ENCODE measurements around the gene SPDYE4. TPM values are rescaled to one million over a fixed set of nuclear protein-coding genes. Genes with fewer than 3 reads are reported as not detected.

SPDYE4 gene
- total RNA-seq (2021; ENCODE audit: unreplicated experiment) (not detected), Bru-seq, nascent RNA (not detected), BruChase-seq, experiment 1, labeled RNA remaining after a 2-hour chase (not detected), BruChase-seq, experiment 2, labeled RNA remaining after a 6-hour chase (not detected)
- not detected for polyA plus RNA-seq (2012; ENCODE audit: insufficient read length)
- long read RNA-seq, partial matches to known transcripts: 0 of 1 reads
- long read RNA-seq, other reads (novel, unspliced or antisense): 1 of 1 reads

DNA sequence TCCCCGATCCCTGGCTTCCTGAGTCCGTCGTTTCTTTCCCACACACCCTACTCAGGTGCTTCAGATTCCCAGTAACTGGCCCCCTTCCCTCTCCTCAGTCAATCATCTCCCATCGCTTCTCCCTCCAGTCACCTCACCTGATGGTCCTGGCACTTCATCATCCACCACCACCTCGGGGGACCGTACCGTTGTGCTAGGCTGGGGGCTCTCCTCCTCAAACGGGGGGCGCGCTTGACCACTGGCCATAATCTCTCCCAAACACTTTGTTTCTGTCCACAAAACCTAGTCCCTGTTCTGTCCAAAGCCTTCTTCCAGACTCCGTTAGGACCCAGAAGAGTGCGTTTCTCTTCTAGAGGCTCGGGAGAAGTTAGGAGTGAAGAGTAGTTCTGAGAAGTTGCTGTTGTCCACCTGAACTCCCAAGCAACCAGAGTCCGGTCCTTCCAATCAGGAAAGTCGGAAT lies at the start of gene SPDYE4:
Gene SPDYE4 (minus strand): TSS at position 410 of the 460 bp plus-strand sequence. CDS start 164 bp downstream, at position 246.
- TF ChIP-seq SIN3A (IDR thresholded peaks at IDR 0.05; ENCODE audit: borderline replicate concordance, insufficient read depth, low read depth, low read length) (no peak), CTCF (IDR thresholded peaks at IDR 0.05) (no peak), POLR2AphosphoS5 (IDR thresholded peaks at IDR 0.05; ENCODE audit: low read depth, low read length) (no peak), TCF7L2 (IDR thresholded peaks at IDR 0.05; ENCODE audit: low read depth, low read length) (no peak)
- TF ChIP-seq, protein P1, sequence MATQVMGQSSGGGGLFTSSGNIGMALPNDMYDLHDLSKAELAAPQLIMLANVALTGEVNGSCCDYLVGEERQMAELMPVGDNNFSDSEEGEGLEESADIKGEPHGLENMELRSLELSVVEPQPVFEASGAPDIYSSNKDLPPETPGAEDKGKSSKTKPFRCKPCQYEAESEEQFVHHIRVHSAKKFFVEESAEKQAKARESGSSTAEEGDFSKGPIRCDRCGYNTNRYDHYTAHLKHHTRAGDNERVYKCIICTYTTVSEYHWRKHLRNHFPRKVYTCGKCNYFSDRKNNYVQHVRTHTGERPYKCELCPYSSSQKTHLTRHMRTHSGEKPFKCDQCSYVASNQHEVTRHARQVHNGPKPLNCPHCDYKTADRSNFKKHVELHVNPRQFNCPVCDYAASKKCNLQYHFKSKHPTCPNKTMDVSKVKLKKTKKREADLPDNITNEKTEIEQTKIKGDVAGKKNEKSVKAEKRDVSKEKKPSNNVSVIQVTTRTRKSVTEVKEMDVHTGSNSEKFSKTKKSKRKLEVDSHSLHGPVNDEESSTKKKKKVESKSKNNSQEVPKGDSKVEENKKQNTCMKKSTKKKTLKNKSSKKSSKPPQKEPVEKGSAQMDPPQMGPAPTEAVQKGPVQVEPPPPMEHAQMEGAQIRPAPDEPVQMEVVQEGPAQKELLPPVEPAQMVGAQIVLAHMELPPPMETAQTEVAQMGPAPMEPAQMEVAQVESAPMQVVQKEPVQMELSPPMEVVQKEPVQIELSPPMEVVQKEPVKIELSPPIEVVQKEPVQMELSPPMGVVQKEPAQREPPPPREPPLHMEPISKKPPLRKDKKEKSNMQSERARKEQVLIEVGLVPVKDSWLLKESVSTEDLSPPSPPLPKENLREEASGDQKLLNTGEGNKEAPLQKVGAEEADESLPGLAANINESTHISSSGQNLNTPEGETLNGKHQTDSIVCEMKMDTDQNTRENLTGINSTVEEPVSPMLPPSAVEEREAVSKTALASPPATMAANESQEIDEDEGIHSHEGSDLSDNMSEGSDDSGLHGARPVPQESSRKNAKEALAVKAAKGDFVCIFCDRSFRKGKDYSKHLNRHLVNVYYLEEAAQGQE (IDR thresholded peaks at IDR 0.05; ENCODE audit: insufficient read depth in 1 of 2, low read depth in 2 of 2, low read length in 1 of 2): no peak
- no peak for DNase-seq (ENCODE audit: low read depth, low spot score)
- Histone ChIP-seq H3K4me3 (ENCODE audit: low read depth in 2 of 2, low read length in 2 of 2) (no peak within 1 kb of the TSS), H3K27ac (ENCODE audit: low read length) (no peak within 1 kb of the TSS), H3K27me3 (ENCODE audit: control insufficient read depth, insufficient read depth, low read length) (peaks cover 14% of the 10 kb centered on the region), H3K9me3 (ENCODE audit: control insufficient read depth, insufficient read depth, low read depth, low read length) (no peaks in the 10 kb centered on the region), H3K36me3 (ENCODE audit: control insufficient read depth, insufficient read depth, low read length) (no peaks in the 10 kb centered on the region), H3K4me1 (ENCODE audit: control insufficient read depth, insufficient read depth, low read length) (no peaks in the 10 kb centered on the region)
- ChIA-PET CTCF (no interaction called here), POLR2A (no interaction called here)
- intact Hi-C loops (cut with micrococcal nuclease; ENCODE audit: unreplicated experiment): no loop called here
- in situ Hi-C loops (cut with HindIII; ENCODE audit: low pct_unique_long_range_greater_than_20kb, low sequenced_read_pairs): no loop called here
- no TSS peak for BruUV-seq (replicated peaks)
- ATAC-seq: no peak

DNA sequence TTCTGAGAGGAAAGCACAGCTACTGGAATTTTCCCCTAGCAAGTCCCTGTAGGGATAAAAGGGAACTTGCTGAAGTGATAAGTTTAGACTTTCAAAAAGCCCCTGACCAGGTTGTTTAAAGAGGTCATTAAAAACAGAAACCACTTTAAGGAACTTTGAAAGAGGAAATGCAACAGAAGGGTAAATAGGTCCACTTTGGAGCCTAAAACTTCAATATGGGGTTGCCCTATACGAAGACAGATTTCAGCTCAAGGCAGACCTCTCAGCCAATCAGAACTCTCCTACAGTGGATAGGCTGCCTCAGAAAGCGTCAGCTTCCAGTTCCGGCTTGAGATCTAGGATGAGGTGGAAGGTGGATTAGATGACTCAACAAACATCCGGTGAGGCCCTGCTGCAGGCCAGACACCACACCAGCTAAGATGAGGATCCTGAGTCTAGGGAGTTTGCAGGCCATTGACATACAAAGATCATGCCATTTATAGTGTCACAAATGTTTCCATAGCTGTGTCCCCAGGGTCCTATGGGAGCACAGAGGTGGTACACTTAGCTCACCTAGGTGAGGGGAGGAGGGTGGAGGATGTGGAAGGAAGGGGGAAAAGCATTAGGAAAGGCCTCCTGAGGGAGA lies 48.7 kb upstream of the SPDYE4 start:
- in situ Hi-C loops (cut with HindIII; ENCODE audit: low pct_unique_long_range_greater_than_20kb, low sequenced_read_pairs): no loop called here
- TF ChIP-seq CTCF (IDR thresholded peaks at IDR 0.05) (no peak), TCF7L2 (IDR thresholded peaks at IDR 0.05; ENCODE audit: low read depth, low read length) (no peak), POLR2AphosphoS5 (IDR thresholded peaks at IDR 0.05; ENCODE audit: low read depth, low read length) (no peak), SIN3A (IDR thresholded peaks at IDR 0.05; ENCODE audit: borderline replicate concordance, insufficient read depth, low read depth, low read length) (no peak)
- TF ChIP-seq, protein P1 (IDR thresholded peaks at IDR 0.05; ENCODE audit: insufficient read depth in 1 of 2, low read depth in 2 of 2, low read length in 1 of 2): no peak

More for the DNA sequence above, 48.7 kb upstream of the SPDYE4 start:
- CTCF ChIA-PET: no interaction called here
- ATAC-seq: no peak
- no peak for DNase-seq (ENCODE audit: low read depth, low spot score)
- H3K27me3 ChIP-seq (ENCODE audit: control insufficient read depth, insufficient read depth, low read length): no peaks in the 10 kb centered on the region
- POLR2A ChIA-PET: no interaction called here
- H3K4me3 ChIP-seq (ENCODE audit: low read depth in 2 of 2, low read length in 2 of 2): no peak overlapping the region
- no TSS peak for BruUV-seq (replicated peaks)
- H3K27ac ChIP-seq (ENCODE audit: low read length): no peak overlapping the region
- no peaks in the 10 kb centered on the region for H3K4me1 ChIP-seq (ENCODE audit: control insufficient read depth, insufficient read depth, low read length)
- intact Hi-C loops (cut with micrococcal nuclease; ENCODE audit: unreplicated experiment): no loop called here
- no peaks in the 10 kb centered on the region for H3K9me3 ChIP-seq (ENCODE audit: control insufficient read depth, insufficient read depth, low read depth, low read length)
- no peaks in the 10 kb centered on the region for H3K36me3 ChIP-seq (ENCODE audit: control insufficient read depth, insufficient read depth, low read length)
